HEK293T (cell line): Measurements from ENCODE around the gene SAMD10.

Experiments
- ARNT ChIP-seq: fragments of 450-650 bp; IDR thresholded peaks from 2 replicates; pipeline ENCODE4 v1.6.1; 2017; ENCODE audit warnings: mild to moderate bottlenecking
- BHLHE40 ChIP-seq: fragments of 450-650 bp; IDR thresholded peaks from 2 replicates; pipeline ENCODE4 v1.6.1; 2016; ENCODE audit warnings: mild to moderate bottlenecking, moderate library complexity, borderline replicate concordance
- ELF4 ChIP-seq: fragments of 450-650 bp; IDR thresholded peaks from 2 replicates; pipeline ENCODE4 v1.6.1; 2017; ENCODE audit warnings: antibody characterized with exemption
- FOXA1 ChIP-seq: fragments of 450-650 bp; IDR thresholded peaks from 2 replicates; pipeline ENCODE4 v1.6.1; 2016; ENCODE audit warnings: mild to moderate bottlenecking
- FOXM1 ChIP-seq: fragments of 450-650 bp; IDR thresholded peaks from 2 replicates; pipeline ENCODE4 v1.6.1; 2017; ENCODE audit warnings: mild to moderate bottlenecking, borderline replicate concordance
- HDGF ChIP-seq: fragments of 450-650 bp; IDR thresholded peaks from 2 replicates; pipeline ENCODE4 v1.6.1; 2017; ENCODE audit warnings: antibody characterized with exemption, borderline replicate concordance
- LEF1 ChIP-seq: fragments of 450-650 bp; IDR thresholded peaks from 2 replicates; pipeline ENCODE4 v1.6.1; 2017; ENCODE audit warnings: mild to moderate bottlenecking, borderline replicate concordance
- PKNOX1 ChIP-seq: fragments of 450-650 bp; IDR thresholded peaks from 2 replicates; pipeline ENCODE4 v1.6.1; 2016
- SP1 ChIP-seq: fragments of 450-650 bp; IDR thresholded peaks from 2 replicates; pipeline ENCODE4 v1.6.1; 2017
- SUZ12 ChIP-seq: fragments of 450-650 bp; IDR thresholded peaks from 2 replicates; pipeline ENCODE4 v1.6.1; 2016; ENCODE audit warnings: mild to moderate bottlenecking
- ZNF384 ChIP-seq: fragments of 450-650 bp; IDR thresholded peaks from 2 replicates; pipeline ENCODE4 v1.6.1; 2016

GRCh38 chr20:63979229-63979556 is 249 bp downstream of the SAMD10 start:
- no peak for TF ChIP-seq ELF4
- TF ChIP-seq PKNOX1: no peak
- no peak for TF ChIP-seq ZNF384
- TF ChIP-seq ARNT: no peak
- no peak for TF ChIP-seq FOXM1
- TF ChIP-seq LEF1: no peak
- TF ChIP-seq SUZ12: no peak
- TF ChIP-seq SP1: no peak
- no peak for TF ChIP-seq BHLHE40
- no peak for TF ChIP-seq FOXA1
- no peak for TF ChIP-seq HDGF
